Right lobe of liver (tissue), 4 donors: ENCODE measurements around the gene ZC3H12A.

Source experiments
- CTCF ChIP-seq, 4 donors: fragments of 200-600 bp in 3 of 4; fragments of 450-650 bp in 1 of 4; IDR thresholded peaks; one replicate each; pipeline versions ENCODE4 v1.5.1 to v1.8.0; 2016 to 2022; ENCODE audit warnings: antibody characterized with exemption in 4 of 4, mild to moderate bottlenecking in 2 of 4
- POLR2A ChIP-seq: fragments of 450-650 bp; IDR thresholded peaks from one replicate; pipeline ENCODE4 v1.6.1; 2017; ENCODE audit warnings: antibody characterized with exemption, mild to moderate bottlenecking
- donor health status: DM: no; HTN: no; CAD: no.
- donor health status: DM: no; HTN: no; CAD: no.
- donor health status: DM: no; HTN: yes; CAD: no.

- TF ChIP-seq CTCF (IDR thresholded peaks at IDR 0.05) (no peak), POLR2A (no peak)
These were observed 27.3 kb downstream of the ZC3H12A start for GRCh38 chr1:37501661-37502060.
